ENCODE results near the gene TEX19.

DNA sequence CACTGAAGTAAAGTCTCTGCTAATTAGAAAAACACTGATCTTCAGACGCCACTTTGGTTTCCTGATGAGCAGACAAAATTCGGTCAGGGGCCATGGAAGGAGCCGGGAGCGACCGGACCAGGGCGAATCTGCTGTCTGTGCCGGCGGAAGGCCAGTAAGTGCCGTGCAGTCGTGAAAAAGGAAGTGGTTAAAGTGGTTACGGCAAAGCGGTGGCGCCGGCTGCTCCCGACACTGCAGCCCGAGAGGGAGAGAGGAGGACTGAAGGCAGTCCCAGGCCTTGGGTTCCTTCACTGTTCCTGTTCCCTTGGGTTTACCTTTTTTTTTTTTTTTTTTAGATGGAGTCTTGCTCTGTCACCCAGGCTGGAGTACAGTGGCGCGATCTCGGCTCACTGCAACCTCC, 41.8 kb downstream of the TEX19 start:
- no peak for TF ChIP-seq OSR1 (CRISPR knock-in tag; IDR thresholded peaks at IDR 0.05)
- TF ChIP-seq ZFP3 (CRISPR knock-in tag; IDR thresholded peaks at IDR 0.05), result no peak
- TF ChIP-seq, protein P1, sequence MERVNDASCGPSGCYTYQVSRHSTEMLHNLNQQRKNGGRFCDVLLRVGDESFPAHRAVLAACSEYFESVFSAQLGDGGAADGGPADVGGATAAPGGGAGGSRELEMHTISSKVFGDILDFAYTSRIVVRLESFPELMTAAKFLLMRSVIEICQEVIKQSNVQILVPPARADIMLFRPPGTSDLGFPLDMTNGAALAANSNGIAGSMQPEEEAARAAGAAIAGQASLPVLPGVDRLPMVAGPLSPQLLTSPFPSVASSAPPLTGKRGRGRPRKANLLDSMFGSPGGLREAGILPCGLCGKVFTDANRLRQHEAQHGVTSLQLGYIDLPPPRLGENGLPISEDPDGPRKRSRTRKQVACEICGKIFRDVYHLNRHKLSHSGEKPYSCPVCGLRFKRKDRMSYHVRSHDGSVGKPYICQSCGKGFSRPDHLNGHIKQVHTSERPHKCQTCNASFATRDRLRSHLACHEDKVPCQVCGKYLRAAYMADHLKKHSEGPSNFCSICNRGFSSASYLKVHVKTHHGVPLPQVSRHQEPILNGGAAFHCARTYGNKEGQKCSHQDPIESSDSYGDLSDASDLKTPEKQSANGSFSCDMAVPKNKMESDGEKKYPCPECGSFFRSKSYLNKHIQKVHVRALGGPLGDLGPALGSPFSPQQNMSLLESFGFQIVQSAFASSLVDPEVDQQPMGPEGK (CRISPR knock-in tag; IDR thresholded peaks at IDR 0.05; ENCODE audit: borderline replicate concordance), result no peak
- TF ChIP-seq ZNF70 (CRISPR knock-in tag; IDR thresholded peaks at IDR 0.05), result no peak
- TF ChIP-seq, protein P2, sequence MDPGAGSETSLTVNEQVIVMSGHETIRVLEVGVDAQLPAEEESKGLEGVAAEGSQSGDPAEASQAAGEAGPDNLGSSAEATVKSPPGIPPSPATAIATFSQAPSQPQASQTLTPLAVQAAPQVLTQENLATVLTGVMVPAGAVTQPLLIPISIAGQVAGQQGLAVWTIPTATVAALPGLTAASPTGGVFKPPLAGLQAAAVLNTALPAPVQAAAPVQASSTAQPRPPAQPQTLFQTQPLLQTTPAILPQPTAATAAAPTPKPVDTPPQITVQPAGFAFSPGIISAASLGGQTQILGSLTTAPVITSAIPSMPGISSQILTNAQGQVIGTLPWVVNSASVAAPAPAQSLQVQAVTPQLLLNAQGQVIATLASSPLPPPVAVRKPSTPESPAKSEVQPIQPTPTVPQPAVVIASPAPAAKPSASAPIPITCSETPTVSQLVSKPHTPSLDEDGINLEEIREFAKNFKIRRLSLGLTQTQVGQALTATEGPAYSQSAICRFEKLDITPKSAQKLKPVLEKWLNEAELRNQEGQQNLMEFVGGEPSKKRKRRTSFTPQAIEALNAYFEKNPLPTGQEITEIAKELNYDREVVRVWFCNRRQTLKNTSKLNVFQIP (CRISPR knock-in tag; IDR thresholded peaks at IDR 0.05; ENCODE audit: borderline replicate concordance, low read depth), result no peak
- TF ChIP-seq CSDC2 (CRISPR knock-in tag; IDR thresholded peaks at IDR 0.05), result no peak
- no peak for TF ChIP-seq ARNTL (CRISPR knock-in tag; IDR thresholded peaks at IDR 0.05; ENCODE audit: borderline replicate concordance, low read depth)
- TF ChIP-seq ZNF8 (CRISPR knock-in tag; IDR thresholded peaks at IDR 0.05), result no peak
- no peak for TF ChIP-seq ESRRG (CRISPR knock-in tag; IDR thresholded peaks at IDR 0.05)
- TF ChIP-seq RARB (CRISPR knock-in tag; IDR thresholded peaks at IDR 0.05), result no peak
- TF ChIP-seq, protein P3, sequence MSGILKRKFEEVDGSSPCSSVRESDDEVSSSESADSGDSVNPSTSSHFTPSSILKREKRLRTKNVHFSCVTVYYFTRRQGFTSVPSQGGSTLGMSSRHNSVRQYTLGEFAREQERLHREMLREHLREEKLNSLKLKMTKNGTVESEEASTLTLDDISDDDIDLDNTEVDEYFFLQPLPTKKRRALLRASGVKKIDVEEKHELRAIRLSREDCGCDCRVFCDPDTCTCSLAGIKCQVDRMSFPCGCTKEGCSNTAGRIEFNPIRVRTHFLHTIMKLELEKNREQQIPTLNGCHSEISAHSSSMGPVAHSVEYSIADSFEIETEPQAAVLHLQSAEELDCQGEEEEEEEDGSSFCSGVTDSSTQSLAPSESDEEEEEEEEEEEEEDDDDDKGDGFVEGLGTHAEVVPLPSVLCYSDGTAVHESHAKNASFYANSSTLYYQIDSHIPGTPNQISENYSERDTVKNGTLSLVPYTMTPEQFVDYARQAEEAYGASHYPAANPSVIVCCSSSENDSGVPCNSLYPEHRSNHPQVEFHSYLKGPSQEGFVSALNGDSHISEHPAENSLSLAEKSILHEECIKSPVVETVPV (CRISPR knock-in tag; IDR thresholded peaks at IDR 0.05), result no peak

Measured in SK-N-SH treated with all-trans-retinoic acid at 6 μM for 48 hours (cell line).